GM12892 (cell line): ENCODE data around the gene ZNF853. TPM values are rescaled to one million over a fixed set of nuclear protein-coding genes. Genes with fewer than 3 reads are reported as not detected.
"Not testable (repeated sequence)": the region's sequence is repeated elsewhere in the genome, so short reads cannot be mapped to it uniquely, and the experiment has no call there.

Experiments used
- DNase-seq: peaks from one replicate; pipeline ENCODE4 v3.0.0; 2011; ENCODE audit not compliant: insufficient read length
- FAIRE-seq: peaks from 2 replicates; lab custom pipeline; 2011; peaks lifted over from hg19 to GRCh38; lab: Jason Lieb, UNC
- POLR2A ChIP-seq: IDR thresholded peaks from 2 replicates; pipeline ENCODE4 v1.6.1; 2011; ENCODE audit warnings: low read depth, low read length, control low read depth
- POLR2AphosphoS5 ChIP-seq: IDR thresholded peaks from 2 replicates; pipeline ENCODE4 v1.6.1; 2011; ENCODE audit warnings: low read depth, low read length, control low read depth
- TAF1 ChIP-seq: IDR thresholded peaks from 2 replicates; pipeline ENCODE4 v1.6.1; 2011; ENCODE audit warnings: low read depth, mild to moderate bottlenecking, control low read depth, low read length, borderline replicate concordance
- polyA plus RNA-seq: library from polyadenylated mRNA; unstranded; fragments of >200 nt; gene quantifications from one replicate; pipeline ENCODE4 v1.2.1, GENCODE V29; 2012; ENCODE audit warnings: missing spikeins, inconsistent platforms; ENCODE audit not compliant: missing spikeins

Gene ZNF853
- polyA plus RNA-seq: 0.06 TPM

DNA sequence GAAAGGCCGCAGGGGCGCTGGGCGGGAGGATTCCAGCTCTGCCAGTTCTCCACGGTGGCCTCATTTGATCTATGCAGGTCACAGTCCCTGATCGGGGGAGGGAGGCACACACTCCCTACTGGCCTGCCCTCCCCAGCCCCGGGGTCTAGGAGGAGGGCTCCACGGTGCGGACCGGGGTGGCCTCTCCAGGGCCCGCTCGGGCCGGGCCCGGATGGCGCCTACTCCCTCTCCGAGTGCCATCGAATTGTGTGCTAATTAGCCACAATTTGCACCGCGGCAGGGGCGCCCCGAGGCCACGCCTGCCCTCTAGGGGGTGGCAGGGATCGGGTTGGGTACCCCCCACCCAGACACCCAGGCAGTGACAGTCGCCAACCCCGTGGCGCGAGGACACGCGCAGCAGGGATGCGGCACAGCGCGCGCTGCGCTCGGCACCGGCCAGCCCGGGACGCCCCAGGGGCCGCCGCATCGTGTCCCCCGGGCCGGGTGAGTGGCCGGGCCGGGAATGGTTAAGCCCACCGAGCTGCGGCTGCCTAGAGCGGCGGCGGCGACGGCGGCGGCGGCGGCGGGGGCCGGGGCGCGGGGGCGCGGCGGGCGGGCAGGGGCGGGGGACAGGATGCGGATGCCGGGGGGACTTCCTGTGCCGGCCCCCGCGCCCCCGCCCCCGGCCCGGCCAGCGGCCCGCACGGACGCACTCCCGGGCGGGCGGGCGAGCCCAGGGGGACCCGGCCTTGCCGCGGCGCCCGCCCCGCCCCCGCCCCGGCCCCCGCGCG is at the start of gene ZNF853:
Gene ZNF853, plus strand, starts transcription at position 658 of the 770 bp plus-strand sequence. CDS start 565 bp downstream, outside the sequence.
- DNase-seq (no peak), FAIRE-seq (no peak)
- no peak for TF ChIP-seq POLR2AphosphoS5
- no peak for TF ChIP-seq POLR2A
- TF ChIP-seq TAF1: no peak

DNA sequence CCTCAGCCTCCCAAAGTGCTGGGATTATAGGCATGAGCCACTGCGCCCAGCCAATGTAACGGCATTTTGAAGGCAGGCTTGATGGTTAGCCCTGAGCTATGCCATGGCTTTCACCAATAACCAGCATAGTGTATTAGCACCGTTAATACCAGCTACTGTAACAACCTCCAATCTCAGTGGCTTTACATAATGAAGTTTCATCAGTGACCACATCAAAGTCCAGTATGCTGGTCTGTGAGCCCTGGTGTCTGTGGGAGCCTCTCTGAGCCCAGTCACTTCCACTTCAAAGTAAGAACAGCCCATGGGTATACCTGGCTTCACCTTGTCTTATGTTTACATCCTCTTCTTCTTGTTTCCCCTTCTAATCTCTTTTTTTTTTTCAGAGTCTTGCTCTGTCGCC is 49.8 kb upstream of the ZNF853 start:
- FAIRE-seq (no peak), DNase-seq (no peak)
- TF ChIP-seq TAF1 (no peak), POLR2A (no peak), POLR2AphosphoS5 (no peak)

DNA sequence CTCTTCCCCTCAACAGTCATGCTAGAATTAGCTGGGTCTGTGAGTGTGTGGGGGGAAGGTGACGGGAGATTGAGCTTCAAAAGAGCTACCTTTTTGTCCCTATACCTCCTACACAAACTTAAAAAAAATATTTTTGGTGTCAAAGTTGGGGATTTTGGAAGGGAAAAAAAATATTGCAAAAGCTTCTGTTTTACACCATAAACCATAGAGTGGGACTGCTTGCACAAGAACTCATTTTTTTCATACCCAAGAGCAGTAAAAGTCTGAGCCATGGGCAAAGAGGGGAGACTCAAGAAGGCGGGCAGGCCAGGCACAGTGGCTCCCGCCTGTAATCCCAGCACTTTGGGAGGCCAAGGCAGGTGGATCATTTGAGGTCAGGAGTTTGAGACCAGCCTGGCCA is 47.5 kb upstream of the ZNF853 start:
- TF ChIP-seq TAF1 (no peak), POLR2AphosphoS5 (no peak), POLR2A (no peak)
- FAIRE-seq: no peak
- DNase-seq: no peak

DNA sequence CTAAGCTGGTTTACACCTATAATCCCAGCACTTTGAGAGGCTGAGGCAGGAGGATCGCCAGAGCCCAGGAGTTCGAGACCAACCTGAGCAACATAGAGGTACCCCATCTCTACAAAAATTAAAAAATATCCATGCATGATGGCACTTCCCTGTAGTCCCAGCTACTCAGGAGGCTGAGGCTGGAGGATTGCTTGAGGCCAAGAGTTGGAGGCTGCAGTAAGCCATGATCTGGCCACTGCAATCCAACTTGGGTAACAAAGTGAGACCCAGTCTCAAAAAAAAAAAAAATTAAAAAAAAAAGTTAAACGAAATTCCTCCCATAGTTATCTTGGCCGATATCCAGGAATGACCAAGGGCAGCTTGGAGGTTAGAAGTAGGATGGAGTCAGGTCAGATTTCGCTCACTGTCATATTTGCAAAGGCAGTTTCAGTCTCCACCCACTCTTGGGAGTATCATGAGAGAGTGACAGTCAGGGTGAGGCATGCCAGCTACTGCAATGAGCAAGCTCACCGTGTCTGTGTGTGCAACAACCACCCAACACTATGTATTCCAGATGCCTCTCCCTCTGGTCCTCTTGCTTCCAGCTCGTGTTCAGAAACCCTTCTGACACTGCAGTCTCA is 44.1 kb upstream of the ZNF853 start:
- FAIRE-seq (no peak), DNase-seq (no peak)
- TF ChIP-seq POLR2AphosphoS5 (no peak), TAF1 (no peak), POLR2A (no peak)

DNA sequence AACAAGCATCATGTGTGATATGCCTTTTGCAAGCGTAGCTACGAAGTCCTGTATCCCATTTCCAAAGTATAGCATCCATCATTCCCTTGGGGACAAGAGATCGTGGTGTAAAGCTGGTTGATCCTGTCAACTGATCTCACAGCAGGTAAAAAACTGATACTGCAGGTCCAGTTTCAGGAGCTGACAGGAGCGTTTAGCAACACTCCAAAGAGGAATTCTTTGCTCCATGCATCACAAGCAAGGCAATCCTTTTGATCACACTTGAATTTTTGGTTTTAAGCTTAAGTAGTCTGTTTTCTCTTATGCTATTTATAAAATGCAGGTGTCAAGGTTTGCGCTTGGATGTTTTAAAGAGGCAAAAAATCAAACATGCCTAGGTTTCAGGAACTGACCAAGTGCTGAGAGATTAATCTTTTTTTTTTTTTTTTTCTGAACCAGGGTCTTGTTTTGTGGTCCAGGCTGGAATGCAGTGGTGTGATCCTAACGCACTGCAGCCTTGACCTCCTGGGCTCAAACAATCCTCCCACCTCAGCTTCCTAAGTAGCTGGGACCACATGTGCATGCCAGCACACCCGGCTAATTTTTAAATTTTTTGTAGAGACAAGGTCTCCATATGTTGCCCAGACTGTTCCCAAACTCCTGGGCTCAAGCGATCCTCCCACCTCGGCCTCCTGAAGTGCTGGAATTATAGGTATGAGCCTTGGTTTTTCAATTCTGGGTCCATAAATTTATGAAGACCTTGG is 40.0 kb upstream of the ZNF853 start:
- DNase-seq (no peak), FAIRE-seq (no peak)
- TF ChIP-seq POLR2A: no peak
- TF ChIP-seq POLR2AphosphoS5: no peak
- TF ChIP-seq TAF1: no peak

DNA sequence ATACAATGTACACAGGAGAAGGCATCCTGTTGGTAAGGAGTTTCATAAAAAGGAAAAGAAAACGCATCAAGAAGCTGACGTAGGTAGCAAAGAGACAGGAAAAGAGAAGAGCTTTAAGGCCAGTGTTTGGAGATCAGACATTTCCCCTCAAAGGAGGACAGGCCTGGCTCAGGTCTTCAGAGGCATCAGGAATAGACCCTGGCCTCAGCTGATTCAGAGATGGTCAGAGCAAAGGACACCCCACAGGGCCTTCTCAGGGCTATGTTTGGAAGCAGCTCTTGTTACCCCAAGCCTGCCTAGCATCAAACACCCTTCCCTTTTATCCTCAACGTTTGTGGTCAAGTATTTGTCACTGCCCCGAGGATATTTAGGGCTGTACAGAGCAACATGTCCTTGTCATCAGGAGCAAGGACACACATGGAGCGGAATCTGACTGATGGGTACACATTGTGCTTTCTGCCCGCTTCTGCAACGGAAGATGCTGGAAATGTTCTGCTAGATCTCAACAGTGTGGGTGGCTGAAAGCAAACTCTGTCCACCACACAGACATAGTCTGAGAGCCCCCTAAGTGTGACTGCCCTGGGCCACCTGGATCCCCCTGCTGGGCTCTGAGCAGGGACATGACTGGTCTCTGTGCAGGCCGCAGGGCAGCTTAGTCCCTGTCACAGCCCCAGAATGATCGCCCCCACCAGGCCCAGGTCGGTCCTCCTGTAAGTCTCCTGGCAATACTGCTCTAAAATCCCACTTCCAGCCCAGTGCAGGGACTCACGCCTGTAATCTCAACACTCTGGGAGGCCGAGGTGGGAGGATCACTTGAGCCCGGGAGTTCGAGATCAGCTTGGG is 39.2 kb upstream of the ZNF853 start:
- FAIRE-seq: no peak
- no peak for DNase-seq
- TF ChIP-seq TAF1: no peak
- no peak for TF ChIP-seq POLR2AphosphoS5
- no peak for TF ChIP-seq POLR2A

DNA sequence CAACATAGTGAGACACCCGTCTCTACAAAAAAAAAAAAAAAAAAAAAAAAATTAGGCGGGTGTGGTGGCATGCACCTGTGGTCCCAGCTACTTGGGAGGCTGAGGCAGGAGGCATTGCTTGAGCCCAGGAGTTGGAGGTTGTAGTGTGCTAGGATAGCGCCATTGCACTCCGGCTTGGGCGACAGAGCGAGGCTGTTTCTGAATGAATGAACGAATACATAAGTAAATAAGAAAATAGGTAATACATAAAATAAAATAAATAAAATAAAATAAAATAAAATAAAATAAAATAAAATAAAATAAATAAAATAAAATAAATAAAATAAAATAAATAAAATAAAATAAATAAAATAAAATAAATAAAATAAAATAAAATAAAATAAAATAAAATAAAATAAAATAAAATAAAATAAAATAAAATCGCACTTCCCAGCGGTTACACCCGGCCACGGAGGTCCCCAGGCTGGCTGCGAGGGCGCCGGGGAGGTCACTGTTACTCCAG is 38.5 kb upstream of the ZNF853 start:
- FAIRE-seq, DNase-seq: not testable (repeated sequence)

DNA sequence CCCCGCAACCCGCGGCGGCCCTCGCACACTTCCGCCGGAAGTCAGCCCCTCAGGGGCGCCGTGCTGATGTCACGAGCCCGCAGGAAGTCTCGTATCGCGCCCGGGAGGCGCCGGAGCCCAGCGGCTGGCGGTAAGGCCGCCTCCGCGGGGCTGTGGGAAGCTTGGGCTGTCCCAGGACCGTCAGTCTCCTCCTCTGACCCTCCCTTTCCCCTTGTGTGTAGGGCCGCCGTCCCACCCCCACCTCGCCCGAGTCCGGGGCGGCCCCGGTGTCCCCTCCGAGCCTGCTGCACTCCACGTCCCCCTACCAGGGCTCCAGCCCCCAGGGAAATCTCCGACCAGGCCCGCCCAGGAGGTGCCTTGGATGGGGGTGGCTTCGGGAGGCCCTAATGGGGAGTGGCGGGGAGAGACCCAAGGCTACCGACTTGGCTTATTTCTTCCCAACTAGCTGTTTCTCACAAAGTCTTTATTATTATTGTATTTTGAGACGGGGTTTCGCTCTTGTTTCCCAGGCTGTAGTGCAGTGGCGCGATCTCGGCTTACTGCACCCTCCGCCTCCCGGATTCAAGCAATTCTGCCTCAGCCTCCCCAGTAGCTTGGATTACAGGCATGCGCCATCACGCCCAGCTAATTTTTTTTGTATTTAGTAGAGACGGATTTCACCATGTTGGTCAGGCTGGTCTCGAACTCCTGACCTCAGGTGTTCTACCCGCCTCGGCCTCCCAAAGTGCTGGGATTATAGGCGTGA is 37.9 kb upstream of the ZNF853 start, which contains the start of gene ZDHHC4:
Gene ZDHHC4, plus strand, starts transcription at position 86 of the 745 bp plus-strand sequence. CDS start 3,108 bp downstream, outside the sequence.
- FAIRE-seq (peak; percentile 93), DNase-seq (peak; percentile 99)
- TF ChIP-seq POLR2AphosphoS5 (peak; percentile 85), TAF1 (peak; percentile 73; the same call in 1 of the 2 replicates), POLR2A (peak; percentile 94)

DNA sequence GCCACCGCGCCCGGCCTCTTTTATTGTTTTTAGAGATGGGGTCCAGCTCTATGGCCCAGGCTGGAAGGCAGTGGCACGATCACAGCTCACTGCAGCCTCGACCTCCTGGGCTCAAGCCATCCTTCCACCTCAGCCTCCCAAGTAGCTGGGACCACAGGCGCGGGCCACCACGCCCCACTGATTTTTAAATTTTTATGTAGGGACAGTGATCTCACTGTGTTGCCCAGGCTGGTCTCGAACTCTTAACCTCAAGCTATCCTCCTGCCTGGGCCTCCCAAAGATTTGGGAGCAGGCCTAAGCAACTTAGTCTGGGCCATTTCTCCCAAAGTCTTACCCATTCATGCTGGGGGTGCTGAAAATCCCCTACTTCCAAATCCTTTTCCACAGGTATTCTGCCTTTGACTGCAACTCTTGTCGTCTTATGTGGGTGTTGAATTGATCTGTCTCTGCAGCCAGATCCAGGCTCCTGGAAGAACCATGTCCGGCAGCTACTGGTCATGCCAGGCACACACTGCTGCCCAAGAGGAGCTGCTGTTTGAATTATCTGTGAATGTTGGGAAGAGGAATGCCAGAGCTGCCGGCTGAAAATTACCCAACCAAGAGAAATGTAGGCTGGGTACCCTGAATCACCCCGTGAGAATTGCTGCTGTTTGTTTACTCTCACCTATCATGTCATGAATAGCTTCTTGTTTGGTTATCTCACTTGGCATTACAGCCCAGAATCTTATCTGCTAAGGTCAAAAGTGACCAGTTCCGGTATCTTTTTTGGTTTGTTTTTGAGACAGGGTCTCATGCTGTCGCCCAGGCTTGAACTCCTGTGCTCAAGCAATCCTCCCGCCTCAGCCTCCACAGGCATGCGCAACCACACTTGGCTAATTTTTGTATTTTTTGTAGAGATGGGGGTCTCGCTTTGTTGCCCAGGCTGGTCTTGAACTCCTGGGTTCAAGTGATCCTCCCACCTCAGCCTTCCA is 37.0 kb upstream of the ZNF853 start:
- DNase-seq (no peak), FAIRE-seq (no peak)
- TF ChIP-seq POLR2A: no peak
- TF ChIP-seq TAF1: no peak
- TF ChIP-seq POLR2AphosphoS5: no peak
